Keratinocyte (primary cell): ENCODE measurements around the gene NGEF.

Experiments used
- EZH2 ChIP-seq: IDR thresholded peaks from one replicate; pipeline ENCODE4 v1.6.1; 2012; ENCODE audit warnings: inconsistent platforms, mild to moderate bottlenecking, low read length, moderate library complexity
- TF ChIP-seq, protein P1 (sequence below), 3 experiments: IDR thresholded peaks in 1 of 3; conservative IDR thresholded peaks in 1 of 3; optimal IDR thresholded peaks in 1 of 3; 2 replicates in 2 of 3; 3 replicates in 1 of 3; pipeline versions ENCODE3 to v1.5.1; 2011; ENCODE audit warnings: low read length in 3 of 3, mild to moderate bottlenecking in 3 of 3, moderate library complexity in 2 of 3, control low read depth in 1 of 3, inconsistent platforms in 1 of 3; ENCODE audit not compliant: insufficient read depth in 2 of 3; ENCODE audit errors: extremely low read depth in 1 of 3

DNA sequence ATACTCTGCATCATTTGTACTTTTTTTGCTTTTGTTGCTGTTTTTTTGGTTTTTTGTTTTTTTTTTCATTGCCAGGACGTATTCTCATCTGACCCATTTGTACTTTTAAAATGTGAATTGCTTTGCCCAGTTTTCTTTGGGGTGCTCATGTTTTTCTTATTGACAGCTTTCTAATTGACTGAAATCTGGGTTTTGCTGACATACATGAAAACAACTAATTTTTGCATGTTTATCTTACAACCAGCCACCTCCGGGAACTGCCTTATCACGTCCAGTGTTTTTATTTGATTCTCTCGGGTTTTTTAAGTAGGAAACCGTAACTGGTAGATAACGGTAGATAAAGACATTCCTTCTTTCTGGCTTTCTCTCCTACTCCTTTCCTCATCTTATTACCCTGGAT lies 104.4 kb downstream of the NGEF start:
- TF ChIP-seq, protein P1, sequence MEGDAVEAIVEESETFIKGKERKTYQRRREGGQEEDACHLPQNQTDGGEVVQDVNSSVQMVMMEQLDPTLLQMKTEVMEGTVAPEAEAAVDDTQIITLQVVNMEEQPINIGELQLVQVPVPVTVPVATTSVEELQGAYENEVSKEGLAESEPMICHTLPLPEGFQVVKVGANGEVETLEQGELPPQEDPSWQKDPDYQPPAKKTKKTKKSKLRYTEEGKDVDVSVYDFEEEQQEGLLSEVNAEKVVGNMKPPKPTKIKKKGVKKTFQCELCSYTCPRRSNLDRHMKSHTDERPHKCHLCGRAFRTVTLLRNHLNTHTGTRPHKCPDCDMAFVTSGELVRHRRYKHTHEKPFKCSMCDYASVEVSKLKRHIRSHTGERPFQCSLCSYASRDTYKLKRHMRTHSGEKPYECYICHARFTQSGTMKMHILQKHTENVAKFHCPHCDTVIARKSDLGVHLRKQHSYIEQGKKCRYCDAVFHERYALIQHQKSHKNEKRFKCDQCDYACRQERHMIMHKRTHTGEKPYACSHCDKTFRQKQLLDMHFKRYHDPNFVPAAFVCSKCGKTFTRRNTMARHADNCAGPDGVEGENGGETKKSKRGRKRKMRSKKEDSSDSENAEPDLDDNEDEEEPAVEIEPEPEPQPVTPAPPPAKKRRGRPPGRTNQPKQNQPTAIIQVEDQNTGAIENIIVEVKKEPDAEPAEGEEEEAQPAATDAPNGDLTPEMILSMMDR (optimal IDR thresholded peaks at IDR 0.05 in 1 of 3, IDR thresholded peaks at IDR 0.05 in 1 of 3, conservative IDR thresholded peaks at IDR 0.05 in 1 of 3; ENCODE audit: extremely low read depth in 1 of 3, insufficient read depth in 2 of 3, low read length in 3 of 3), result no peak
- no peak for TF ChIP-seq EZH2
